SK-N-SH (cell line): ENCODE results near the gene PACSIN2. TPM values are rescaled to one million over a fixed set of nuclear protein-coding genes. Genes with fewer than 3 reads are reported as not detected.

Experiments used
- CTCF ChIA-PET: fragments of 300-600, 350-600 bp; formaldehyde crosslinking; extraction: SDS; loops from one replicate; lab custom pipeline; 2021; lab: Yijun Ruan, JAX
- POLR2A ChIA-PET: fragments of 350-600 bp; sonication (Branson Sonifier 250); formaldehyde crosslinking; extraction: SDS; loops from one replicate; lab custom pipeline; 2020; ENCODE audit warnings: antibody characterized with exemption, inconsistent platforms; lab: Yijun Ruan, JAX
- DNase-seq: peaks from one replicate; pipeline ENCODE4 v3.0.0; 2012
- H2AFZ ChIP-seq: fragments of 200-600 bp; sonication (generic); 2 replicates; pipeline ENCODE4 v1.8.1; 2016; ENCODE audit warnings: antibody characterized with exemption, mild to moderate bottlenecking, low read depth
- H3F3A ChIP-seq: fragments of 200-600 bp; sonication (generic); replicated peaks from 2 replicates; pipeline ENCODE3; 2016; ENCODE audit warnings: antibody characterized with exemption, mild to moderate bottlenecking; ENCODE audit not compliant: insufficient read depth
- H3K27ac ChIP-seq, 2 experiments: fragments of 200-500 bp in 1 of 2; fragments of 200-600 bp in 1 of 2; sonication (Bioruptor generic) in 1 of 2; sonication (generic), shearing (Covaris generic) in 1 of 2; 2 replicates each; pipeline versions ENCODE4 v1.5.1 to v1.6.1; 2014 to 2016; ENCODE audit warnings: low read depth in 2 of 2, inconsistent platforms in 1 of 2, low read length in 1 of 2, mild to moderate bottlenecking in 1 of 2, mixed read lengths in 1 of 2
- H3K27me3 ChIP-seq: fragments of 200-600 bp; sonication (generic), shearing (Covaris generic); 2 replicates; pipeline ENCODE4 v1.6.1; 2016; ENCODE audit warnings: mixed run types; ENCODE audit not compliant: insufficient read depth
- H3K36me3 ChIP-seq, 2 experiments: fragments of 200-500 bp in 1 of 2; fragments of 200-600 bp in 1 of 2; sonication (Bioruptor generic) in 1 of 2; sonication (generic) in 1 of 2; replicated peaks in 1 of 2; 2 replicates each; pipeline versions ENCODE3 to v1.5.1; 2014 to 2016; ENCODE audit warnings: low read length in 1 of 2, mild to moderate bottlenecking in 1 of 2; ENCODE audit not compliant: insufficient read depth in 2 of 2, control insufficient read depth in 1 of 2
- H3K4me1 ChIP-seq, 2 experiments: fragments of 200-500 bp in 1 of 2; fragments of 200-600 bp in 1 of 2; sonication (Bioruptor generic) in 1 of 2; sonication (generic), shearing (Covaris generic) in 1 of 2; 2 replicates each; pipeline versions ENCODE4 v1.5.1 to v1.6.1; 2014 to 2016; ENCODE audit warnings: low read depth in 1 of 2, low read length in 1 of 2, mixed run types in 1 of 2; ENCODE audit not compliant: insufficient read depth in 2 of 2, control insufficient read depth in 1 of 2
- H3K4me2 ChIP-seq: fragments of 200-600 bp; sonication (generic), shearing (Covaris generic); 2 replicates; pipeline ENCODE4 v1.6.1; 2017; ENCODE audit warnings: mixed run types
- H3K4me3 ChIP-seq, 2 experiments: fragments of 200-500 bp in 1 of 2; fragments of 200-600 bp in 1 of 2; sonication (Bioruptor generic) in 1 of 2; sonication (generic), shearing (Covaris generic) in 1 of 2; 2 replicates each; pipeline versions ENCODE4 v1.5.1 to v1.8.1; 2014 to 2016; ENCODE audit warnings: low read depth in 2 of 2, inconsistent platforms in 1 of 2, low read length in 1 of 2, mild to moderate bottlenecking in 1 of 2, mixed read lengths in 1 of 2, moderate library complexity in 1 of 2
- H3K79me2 ChIP-seq: fragments of 200-600 bp; sonication (generic); 2 replicates; pipeline ENCODE4 v1.8.1; 2017; ENCODE audit warnings: mild to moderate bottlenecking; ENCODE audit not compliant: insufficient read depth
- H3K9ac ChIP-seq: fragments of 200-600 bp; sonication (generic); 2 replicates; pipeline ENCODE4 v1.6.1; 2017; ENCODE audit warnings: mixed run types
- H3K9me2 ChIP-seq: fragments of 200-600 bp; sonication (generic); 2 replicates; pipeline ENCODE4 v1.6.1; 2017; ENCODE audit warnings: mixed run types
- H3K9me3 ChIP-seq: fragments of 200-600 bp; sonication (generic); 2 replicates; pipeline ENCODE4 v1.6.1; 2017; ENCODE audit warnings: mixed run types, mild to moderate bottlenecking, moderate library complexity
- H4K20me1 ChIP-seq: fragments of 200-600 bp; sonication (generic); 2 replicates; pipeline ENCODE4 v1.6.1; 2017; ENCODE audit warnings: mild to moderate bottlenecking, mixed run types; ENCODE audit not compliant: insufficient read depth
- CHD2 ChIP-seq: fragments of 150-350 bp; IDR thresholded peaks from 2 replicates; pipeline ENCODE4 v1.6.1; 2018; ENCODE audit warnings: low read length; ENCODE audit not compliant: partially characterized antibody
- EP300 ChIP-seq, 2 experiments: IDR thresholded peaks; 2 replicates each; pipeline versions ENCODE4 v1.4.0 to v1.6.1; 2012; ENCODE audit warnings: borderline replicate concordance in 1 of 2, low read depth in 1 of 2, low read length in 1 of 2
- EZH2phosphoT487 ChIP-seq: fragments of 200-600 bp; sonication (generic); IDR thresholded peaks from 2 replicates; pipeline ENCODE4 v1.6.1; 2017; ENCODE audit warnings: low read depth, mixed run types, mild to moderate bottlenecking, antibody characterized with exemption, moderate library complexity, borderline replicate concordance
- FOSL2 ChIP-seq: IDR thresholded peaks from 2 replicates; pipeline ENCODE4 v1.4.0; 2012; ENCODE audit warnings: low read depth, mild to moderate bottlenecking, moderate library complexity, borderline replicate concordance
- FOXJ3 ChIP-seq: sonication (generic); formaldehyde crosslinking; IDR thresholded peaks from 2 replicates; pipeline ENCODE4 v1.5.1; 2020; ENCODE audit warnings: mild to moderate bottlenecking, missing genetic modification reagents
- GATA2 ChIP-seq: sonication (generic); formaldehyde crosslinking; IDR thresholded peaks from 2 replicates; pipeline ENCODE4 v1.5.0; 2020; ENCODE audit warnings: mild to moderate bottlenecking, missing genetic modification reagents
- MAX ChIP-seq: IDR thresholded peaks from 2 replicates; pipeline ENCODE4 v1.4.0; 2012; ENCODE audit warnings: low read depth
- MEF2A ChIP-seq: IDR thresholded peaks from 2 replicates; pipeline ENCODE4 v1.4.0; 2012; ENCODE audit warnings: low read depth, borderline replicate concordance
- MXI1 ChIP-seq: IDR thresholded peaks from 2 replicates; pipeline ENCODE4 v1.6.1; 2012; ENCODE audit warnings: mild to moderate bottlenecking, low read depth, low read length, improper control_type of control experiment
- NFIC ChIP-seq: IDR thresholded peaks from 2 replicates; pipeline ENCODE4 v1.4.0; 2012; ENCODE audit warnings: borderline replicate concordance
- SIN3A ChIP-seq: IDR thresholded peaks from 2 replicates; pipeline ENCODE4 v1.6.1; 2012; ENCODE audit warnings: low read depth, mild to moderate bottlenecking, low read length, moderate library complexity, borderline replicate concordance
- TCF12 ChIP-seq: IDR thresholded peaks from 2 replicates; pipeline ENCODE4 v1.4.0; 2012
- TEAD4 ChIP-seq: IDR thresholded peaks from 2 replicates; pipeline ENCODE4 v1.4.0; 2012; ENCODE audit warnings: mild to moderate bottlenecking, borderline replicate concordance; ENCODE audit not compliant: insufficient read depth
- YY1 ChIP-seq: IDR thresholded peaks from 2 replicates; pipeline ENCODE4 v1.4.0; 2012; ENCODE audit warnings: low read depth, mild to moderate bottlenecking
- WGBS: methylation state at CpG from one replicate; pipeline ENCODE4 v1.1.6; 2017; ENCODE audit warnings: low lambda C conversion rate; 5-methylcytosine and 5-hydroxymethylcytosine counted together
- polyA plus RNA-seq, 3 experiments: library from polyadenylated mRNA; depleted of rRNA; stranded (reverse); fragments of >200 nt; gene quantifications; 2 replicates each; pipeline ENCODE4 v1.2.3, GENCODE V29; 2012
- TF ChIP-seq, protein P1 (sequence below): IDR thresholded peaks from 2 replicates; pipeline ENCODE4 v1.6.1; 2012; ENCODE audit warnings: mild to moderate bottlenecking, low read depth, low read length, moderate library complexity
- TF ChIP-seq, protein P2 (sequence below): fragments of 200-600 bp; sonication (generic); IDR thresholded peaks from 2 replicates; pipeline ENCODE4 v1.6.1; 2017; ENCODE audit warnings: antibody characterized with exemption, mild to moderate bottlenecking, moderate library complexity
- TF ChIP-seq, protein P3 (sequence below): fragments of 150-350 bp; IDR thresholded peaks from 2 replicates; pipeline ENCODE4 v1.6.1; 2017; ENCODE audit warnings: antibody characterized with exemption, low read length, low read depth, borderline replicate concordance
- TF ChIP-seq, protein P4 (sequence below): IDR thresholded peaks from 2 replicates; pipeline ENCODE4; 2012

Gene PACSIN2
- polyA plus RNA-seq, 1 of the 3 experiments (the other 2 are of a cell fraction): 60.5 TPM

- Histone ChIP-seq H3K4me3 (no peak overlapping the region), H4K20me1 (no peaks in the 10 kb centered on the region), H3K4me1 (peaks cover 32 to 39% of the 10 kb centered on the region in 2 experiments), H3K4me2 (no peak overlapping the region), H3K9me3 (no peaks in the 10 kb centered on the region), H2AFZ (no peak overlapping the region), H3K27ac (peak overlapping the region; percentile 43 to 96), H3K9ac (no peak overlapping the region), H3K9me2 (no peaks in the 10 kb centered on the region), H3K36me3 (no peaks in the 10 kb centered on the region), H3K27me3 (no peaks in the 10 kb centered on the region), H3F3A (peaks cover 7% of the 10 kb centered on the region), H3K79me2 (peaks cover 91% of the 10 kb centered on the region)
- DNase-seq: no peak
- ChIA-PET POLR2A (no interaction called here), CTCF (no interaction called here)
- no peak for TF ChIP-seq GATA2 (CRISPR knock-in tag)
- no peak for TF ChIP-seq NFIC
- TF ChIP-seq MEF2A: no peak
- TF ChIP-seq, protein P1, sequence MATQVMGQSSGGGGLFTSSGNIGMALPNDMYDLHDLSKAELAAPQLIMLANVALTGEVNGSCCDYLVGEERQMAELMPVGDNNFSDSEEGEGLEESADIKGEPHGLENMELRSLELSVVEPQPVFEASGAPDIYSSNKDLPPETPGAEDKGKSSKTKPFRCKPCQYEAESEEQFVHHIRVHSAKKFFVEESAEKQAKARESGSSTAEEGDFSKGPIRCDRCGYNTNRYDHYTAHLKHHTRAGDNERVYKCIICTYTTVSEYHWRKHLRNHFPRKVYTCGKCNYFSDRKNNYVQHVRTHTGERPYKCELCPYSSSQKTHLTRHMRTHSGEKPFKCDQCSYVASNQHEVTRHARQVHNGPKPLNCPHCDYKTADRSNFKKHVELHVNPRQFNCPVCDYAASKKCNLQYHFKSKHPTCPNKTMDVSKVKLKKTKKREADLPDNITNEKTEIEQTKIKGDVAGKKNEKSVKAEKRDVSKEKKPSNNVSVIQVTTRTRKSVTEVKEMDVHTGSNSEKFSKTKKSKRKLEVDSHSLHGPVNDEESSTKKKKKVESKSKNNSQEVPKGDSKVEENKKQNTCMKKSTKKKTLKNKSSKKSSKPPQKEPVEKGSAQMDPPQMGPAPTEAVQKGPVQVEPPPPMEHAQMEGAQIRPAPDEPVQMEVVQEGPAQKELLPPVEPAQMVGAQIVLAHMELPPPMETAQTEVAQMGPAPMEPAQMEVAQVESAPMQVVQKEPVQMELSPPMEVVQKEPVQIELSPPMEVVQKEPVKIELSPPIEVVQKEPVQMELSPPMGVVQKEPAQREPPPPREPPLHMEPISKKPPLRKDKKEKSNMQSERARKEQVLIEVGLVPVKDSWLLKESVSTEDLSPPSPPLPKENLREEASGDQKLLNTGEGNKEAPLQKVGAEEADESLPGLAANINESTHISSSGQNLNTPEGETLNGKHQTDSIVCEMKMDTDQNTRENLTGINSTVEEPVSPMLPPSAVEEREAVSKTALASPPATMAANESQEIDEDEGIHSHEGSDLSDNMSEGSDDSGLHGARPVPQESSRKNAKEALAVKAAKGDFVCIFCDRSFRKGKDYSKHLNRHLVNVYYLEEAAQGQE: no peak
- WGBS: 63% methylated on average over 2 of the region's 2 CpGs
These were observed 9.8 kb downstream of the PACSIN2 start for GRCh38 chr22:43005106-43005505.

- no peaks in the 10 kb centered on the region for H3K9me3 ChIP-seq
- DNase-seq: no peak
- H3K36me3 ChIP-seq: no peaks in the 10 kb centered on the region
- no peaks in the 10 kb centered on the region for H4K20me1 ChIP-seq
- H3K79me2 ChIP-seq: peaks cover 91% of the 10 kb centered on the region
- 0 out of 4 replicates have a peak overlapping the region, but pooled peaks of 1 of the 2 experiments have one; percentile 2 for H3K4me3 ChIP-seq
- H3K4me1 ChIP-seq: peaks cover 32 to 42% of the 10 kb centered on the region in 2 experiments
- POLR2A ChIA-PET: no interaction called here
- H3K9ac ChIP-seq: peak overlapping the region; percentile 21; the same call in 1 of the 2 replicates
- peak overlapping the region; percentile 63 for H3K4me2 ChIP-seq
- no peak for TF ChIP-seq MXI1
- TF ChIP-seq, protein P2, sequence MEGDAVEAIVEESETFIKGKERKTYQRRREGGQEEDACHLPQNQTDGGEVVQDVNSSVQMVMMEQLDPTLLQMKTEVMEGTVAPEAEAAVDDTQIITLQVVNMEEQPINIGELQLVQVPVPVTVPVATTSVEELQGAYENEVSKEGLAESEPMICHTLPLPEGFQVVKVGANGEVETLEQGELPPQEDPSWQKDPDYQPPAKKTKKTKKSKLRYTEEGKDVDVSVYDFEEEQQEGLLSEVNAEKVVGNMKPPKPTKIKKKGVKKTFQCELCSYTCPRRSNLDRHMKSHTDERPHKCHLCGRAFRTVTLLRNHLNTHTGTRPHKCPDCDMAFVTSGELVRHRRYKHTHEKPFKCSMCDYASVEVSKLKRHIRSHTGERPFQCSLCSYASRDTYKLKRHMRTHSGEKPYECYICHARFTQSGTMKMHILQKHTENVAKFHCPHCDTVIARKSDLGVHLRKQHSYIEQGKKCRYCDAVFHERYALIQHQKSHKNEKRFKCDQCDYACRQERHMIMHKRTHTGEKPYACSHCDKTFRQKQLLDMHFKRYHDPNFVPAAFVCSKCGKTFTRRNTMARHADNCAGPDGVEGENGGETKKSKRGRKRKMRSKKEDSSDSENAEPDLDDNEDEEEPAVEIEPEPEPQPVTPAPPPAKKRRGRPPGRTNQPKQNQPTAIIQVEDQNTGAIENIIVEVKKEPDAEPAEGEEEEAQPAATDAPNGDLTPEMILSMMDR: no peak
- TF ChIP-seq, protein P3, sequence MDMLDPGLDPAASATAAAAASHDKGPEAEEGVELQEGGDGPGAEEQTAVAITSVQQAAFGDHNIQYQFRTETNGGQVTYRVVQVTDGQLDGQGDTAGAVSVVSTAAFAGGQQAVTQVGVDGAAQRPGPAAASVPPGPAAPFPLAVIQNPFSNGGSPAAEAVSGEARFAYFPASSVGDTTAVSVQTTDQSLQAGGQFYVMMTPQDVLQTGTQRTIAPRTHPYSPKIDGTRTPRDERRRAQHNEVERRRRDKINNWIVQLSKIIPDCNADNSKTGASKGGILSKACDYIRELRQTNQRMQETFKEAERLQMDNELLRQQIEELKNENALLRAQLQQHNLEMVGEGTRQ: no peak
- 0 out of 4 replicates have a peak, but pooled peaks of 1 of the 2 experiments have one; percentile 9 for TF ChIP-seq EP300 (IDR thresholded peaks at IDR 0.05; ENCODE audit: borderline replicate concordance in 1 of 2, low read depth in 1 of 2, low read length in 1 of 2)
- TF ChIP-seq, protein P4, sequence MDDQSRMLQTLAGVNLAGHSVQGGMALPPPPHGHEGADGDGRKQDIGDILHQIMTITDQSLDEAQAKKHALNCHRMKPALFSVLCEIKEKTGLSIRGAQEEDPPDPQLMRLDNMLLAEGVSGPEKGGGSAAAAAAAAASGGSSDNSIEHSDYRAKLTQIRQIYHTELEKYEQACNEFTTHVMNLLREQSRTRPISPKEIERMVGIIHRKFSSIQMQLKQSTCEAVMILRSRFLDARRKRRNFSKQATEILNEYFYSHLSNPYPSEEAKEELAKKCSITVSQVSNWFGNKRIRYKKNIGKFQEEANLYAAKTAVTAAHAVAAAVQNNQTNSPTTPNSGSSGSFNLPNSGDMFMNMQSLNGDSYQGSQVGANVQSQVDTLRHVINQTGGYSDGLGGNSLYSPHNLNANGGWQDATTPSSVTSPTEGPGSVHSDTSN: peak; percentile 23; the same call in 1 of the 2 replicates
- 0 out of 2 replicates have a peak, but pooled peaks have one; percentile 20 for TF ChIP-seq MAX
- TF ChIP-seq SIN3A: no peak
- TF ChIP-seq TEAD4: no peak
- no peak for TF ChIP-seq TCF12
- no peak for TF ChIP-seq YY1
- TF ChIP-seq CHD2: no peak
- no peak for TF ChIP-seq EZH2phosphoT487
- TF ChIP-seq FOSL2: no peak
- no peak for TF ChIP-seq FOXJ3 (CRISPR knock-in tag)
- H3K27ac ChIP-seq: peak overlapping the region; percentile 47 to 96
- 40% methylated on average over 8 of the region's 13 CpGs for whole genome bisulfite sequencing
- H3K9me2 ChIP-seq: no peaks in the 10 kb centered on the region
- no peak overlapping the region for H2AFZ ChIP-seq
- no peaks in the 10 kb centered on the region for H3K27me3 ChIP-seq
- CTCF ChIA-PET: no interaction called here
- H3F3A ChIP-seq: peaks cover 7% of the 10 kb centered on the region
These were observed 10.4 kb downstream of the PACSIN2 start for GRCh38 chr22:43004362-43005035.
